PC-3 (cell line): ENCODE data around the gene PTPN3. TPM values are rescaled to one million over a fixed set of nuclear protein-coding genes. Genes with fewer than 3 reads are reported as not detected.

Source experiments
- ATAC-seq: fragments of 200-7000 bp; cut with Tn5 transposase; 2 replicates; pipeline ENCODE4 v1.9.1; 2020; ENCODE audit warnings: mild to moderate bottlenecking, moderate library complexity
- BruUV-seq: library from RNA; stranded (reverse); fragments of 400-500 nt; replicated peaks from 2 replicates; lab custom pipeline; 2021; lab: Mats Ljungman, UMichigan
- CTCF ChIA-PET: fragments of 300-600 bp; sonication (Branson Sonifier 250); formaldehyde crosslinking; loops from one replicate; lab custom pipeline; 2022; ENCODE audit warnings: antibody characterized with exemption; lab: Charles Lee
- POLR2A ChIA-PET: fragments of 300-600 bp; sonication (Branson Sonifier 250); formaldehyde crosslinking; loops from one replicate; lab custom pipeline; 2022; ENCODE audit warnings: antibody characterized with exemption; ENCODE audit not compliant: unreplicated experiment; lab: Charles Lee
- DNase-seq: peaks from one replicate; pipeline ENCODE4 v3.0.0-alpha.2; 2015
- H2AFZ ChIP-seq: fragments of 300-600 bp; sonication (generic); 2 replicates; pipeline ENCODE4 v1.6.0; 2016; ENCODE audit warnings: antibody characterized with exemption, low read length
- H3F3A ChIP-seq: fragments of 300-600 bp; sonication (generic); one replicate; pipeline ENCODE4 v1.6.0; 2017; ENCODE audit warnings: antibody characterized with exemption, low read length, control low read depth, mild to moderate bottlenecking; ENCODE audit not compliant: unreplicated experiment
- H3K27ac ChIP-seq: fragments of 300-600 bp; sonication (generic); 2 replicates; pipeline ENCODE4 v1.5.1; 2016; ENCODE audit warnings: mild to moderate bottlenecking, low read length
- H3K27me3 ChIP-seq: fragments of 300-600 bp; sonication (generic); 2 replicates; pipeline ENCODE4 v1.6.1; 2016; ENCODE audit warnings: low read length, mixed read lengths
- H3K36me3 ChIP-seq: fragments of 300-600 bp; sonication (generic); 2 replicates; pipeline ENCODE4 v1.6.1; 2016; ENCODE audit warnings: low read depth, mixed run types, low read length, mixed read lengths
- H3K4me1 ChIP-seq: fragments of 300-600 bp; sonication (generic); 2 replicates; pipeline ENCODE4 v1.5.1; 2016; ENCODE audit warnings: low read length; ENCODE audit not compliant: insufficient read depth
- H3K4me2 ChIP-seq: fragments of 300-600 bp; sonication (generic); 2 replicates; pipeline ENCODE4 v1.6.0; 2016; ENCODE audit warnings: low read length
- H3K4me3 ChIP-seq: fragments of 300-600 bp; sonication (generic); 2 replicates; pipeline ENCODE4 v1.5.1; 2016; ENCODE audit warnings: mild to moderate bottlenecking, low read length, mixed read lengths
- H3K79me2 ChIP-seq: fragments of 300-600 bp; sonication (generic); 2 replicates; pipeline ENCODE4 v1.6.1; 2017; ENCODE audit warnings: low read length, mixed read lengths
- H3K9ac ChIP-seq: fragments of 300-600 bp; sonication (generic); 2 replicates; pipeline ENCODE4 v1.6.0; 2016; ENCODE audit warnings: mild to moderate bottlenecking, low read length
- H3K9me2 ChIP-seq: fragments of 300-600 bp; sonication (generic); replicated peaks from 2 replicates; pipeline ENCODE4 v1.6.1; 2016; ENCODE audit warnings: mixed run types, low read length, mixed read lengths
- H3K9me3 ChIP-seq: fragments of 300-600 bp; sonication (generic); 2 replicates; pipeline ENCODE4 v1.6.1; 2016; ENCODE audit warnings: low read length, mixed read lengths
- H4K20me1 ChIP-seq: fragments of 300-600 bp; sonication (generic); 2 replicates; pipeline ENCODE4 v1.6.1; 2016; ENCODE audit warnings: low read length, mixed read lengths
- EZH2 ChIP-seq: fragments of 300-600 bp; sonication (generic); IDR thresholded peaks from one replicate; pipeline ENCODE4 v1.6.1; 2017; ENCODE audit warnings: antibody characterized with exemption, mild to moderate bottlenecking, low read length; ENCODE audit not compliant: unreplicated experiment
- EZH2phosphoT487 ChIP-seq: fragments of 300-600 bp; sonication (generic); IDR thresholded peaks from 2 replicates; pipeline ENCODE4 v1.6.1; 2018; ENCODE audit warnings: mild to moderate bottlenecking, antibody characterized with exemption, low read length, borderline replicate concordance
- intact Hi-C: fragments of 100-400 bp; cut with micrococcal nuclease; formaldehyde crosslinking; loops from 2 replicates; pipeline ENCODE4 v1.9.0; 2023
- total RNA-seq: library from RNA; depleted of rRNA; stranded (reverse); fragments of >200 nt; gene quantifications from 2 replicates; pipeline ENCODE4 v1.2.3, GENCODE V29; 2014
- TF ChIP-seq, protein P1 (sequence below): fragments of 300-600 bp; sonication (generic); conservative IDR thresholded peaks from 2 replicates; pipeline ENCODE4 v1.5.1; 2017; ENCODE audit warnings: antibody characterized with exemption, low read depth, mild to moderate bottlenecking, low read length

Gene PTPN3
- total RNA-seq, 1 experiment from 2014 or later: 8.4 TPM

DNA sequence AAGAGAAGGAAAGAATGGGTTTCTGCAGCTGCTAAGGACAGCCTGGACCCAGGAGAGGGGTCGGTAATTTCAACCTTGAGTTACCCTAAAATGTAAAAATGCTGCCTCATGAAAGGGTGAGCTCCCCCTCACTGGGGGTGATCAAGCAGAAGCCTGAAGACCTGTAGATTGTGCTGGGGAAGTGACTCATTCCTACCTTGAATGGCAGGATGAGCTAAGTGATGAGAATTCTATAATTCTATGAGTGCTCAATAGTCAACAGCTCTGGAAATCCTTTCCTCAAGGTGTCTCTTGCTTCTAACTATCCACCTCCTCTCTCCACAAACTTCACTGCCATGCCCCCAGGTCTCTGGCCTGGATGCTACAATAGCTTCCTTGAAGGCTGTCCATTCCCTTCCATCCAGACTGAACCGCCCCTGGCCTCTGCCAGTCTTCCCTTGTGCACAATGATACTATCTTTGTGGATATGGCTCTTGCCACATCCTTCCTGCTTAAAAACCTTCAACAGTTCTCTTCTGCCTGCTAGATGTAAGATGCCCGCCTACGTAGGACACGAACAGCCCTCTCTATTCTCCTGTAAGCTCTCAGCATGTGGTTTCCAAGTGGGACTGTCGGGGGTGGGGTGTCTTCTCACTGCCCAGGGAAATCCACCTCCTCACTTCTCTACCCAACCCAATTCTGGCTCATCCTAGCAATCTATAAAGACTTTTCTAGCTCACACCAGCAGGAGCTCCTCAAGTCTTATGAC lies 50.6 kb downstream of the PTPN3 start:
- DNase-seq (no peak), ATAC-seq (no peak)
- Histone ChIP-seq H3K9me2 (no peaks in the 10 kb centered on the region), H3K4me3 (no peak overlapping the region), H3K27ac (no peak overlapping the region), H2AFZ (no peak overlapping the region), H3K9me3 (no peaks in the 10 kb centered on the region), H3K27me3 (no peaks in the 10 kb centered on the region), H3K79me2 (no peaks in the 10 kb centered on the region), H3F3A (no peaks in the 10 kb centered on the region), H3K36me3 (no peaks in the 10 kb centered on the region), H3K9ac (no peak overlapping the region), H3K4me1 (0 out of 2 replicates have a peak, but pooled peaks cover 6% of the 10 kb centered on the region), H3K4me2 (no peak overlapping the region), H4K20me1 (no peaks in the 10 kb centered on the region)
- POLR2A ChIA-PET: no interaction called here
- TF ChIP-seq, protein P1, sequence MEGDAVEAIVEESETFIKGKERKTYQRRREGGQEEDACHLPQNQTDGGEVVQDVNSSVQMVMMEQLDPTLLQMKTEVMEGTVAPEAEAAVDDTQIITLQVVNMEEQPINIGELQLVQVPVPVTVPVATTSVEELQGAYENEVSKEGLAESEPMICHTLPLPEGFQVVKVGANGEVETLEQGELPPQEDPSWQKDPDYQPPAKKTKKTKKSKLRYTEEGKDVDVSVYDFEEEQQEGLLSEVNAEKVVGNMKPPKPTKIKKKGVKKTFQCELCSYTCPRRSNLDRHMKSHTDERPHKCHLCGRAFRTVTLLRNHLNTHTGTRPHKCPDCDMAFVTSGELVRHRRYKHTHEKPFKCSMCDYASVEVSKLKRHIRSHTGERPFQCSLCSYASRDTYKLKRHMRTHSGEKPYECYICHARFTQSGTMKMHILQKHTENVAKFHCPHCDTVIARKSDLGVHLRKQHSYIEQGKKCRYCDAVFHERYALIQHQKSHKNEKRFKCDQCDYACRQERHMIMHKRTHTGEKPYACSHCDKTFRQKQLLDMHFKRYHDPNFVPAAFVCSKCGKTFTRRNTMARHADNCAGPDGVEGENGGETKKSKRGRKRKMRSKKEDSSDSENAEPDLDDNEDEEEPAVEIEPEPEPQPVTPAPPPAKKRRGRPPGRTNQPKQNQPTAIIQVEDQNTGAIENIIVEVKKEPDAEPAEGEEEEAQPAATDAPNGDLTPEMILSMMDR: no peak
- no peak for TF ChIP-seq EZH2
- intact Hi-C loops: no loop called here
- no TSS peak for BruUV-seq
- CTCF ChIA-PET: no interaction called here

DNA sequence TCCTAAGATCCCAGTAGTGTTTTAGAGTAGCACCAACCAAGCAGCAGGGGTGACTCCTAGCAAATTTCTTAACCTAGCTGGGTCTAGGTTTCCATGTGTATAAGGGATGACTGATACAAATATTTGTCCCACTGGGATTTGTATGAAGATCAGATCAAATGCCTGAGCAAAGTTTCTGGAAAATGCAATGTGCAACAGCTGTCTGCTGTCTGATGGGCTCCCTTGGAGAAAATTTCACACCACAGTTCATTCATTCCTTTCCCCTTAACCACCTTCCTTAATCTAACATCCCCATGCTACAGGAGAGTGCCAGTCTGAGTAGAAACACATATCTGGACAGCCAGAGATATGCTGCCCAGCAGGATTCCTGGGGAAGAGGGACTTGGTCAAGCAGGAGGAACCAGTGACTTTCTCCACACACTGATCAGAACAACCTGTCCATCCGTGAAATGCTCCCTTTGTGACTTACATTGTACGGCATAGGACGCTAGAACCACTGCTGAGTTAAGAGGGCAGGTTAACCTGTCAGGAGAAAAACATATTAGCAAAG lies 53.3 kb downstream of the PTPN3 start:
- intact Hi-C loops: no loop called here
- Histone ChIP-seq H3K9ac (no peak overlapping the region), H3K27ac (no peak overlapping the region), H3K9me2 (no peaks in the 10 kb centered on the region), H3K4me2 (no peak overlapping the region), H2AFZ (no peak overlapping the region), H3K79me2 (no peaks in the 10 kb centered on the region), H3K36me3 (no peaks in the 10 kb centered on the region), H3F3A (no peaks in the 10 kb centered on the region), H3K4me1 (peaks cover 6% of the 10 kb centered on the region; the same call in 1 of the 2 replicates), H3K27me3 (no peaks in the 10 kb centered on the region), H4K20me1 (no peaks in the 10 kb centered on the region), H3K9me3 (no peaks in the 10 kb centered on the region), H3K4me3 (no peak overlapping the region)
- BruUV-seq: no TSS peak
- CTCF ChIA-PET: no interaction called here
- POLR2A ChIA-PET: no interaction called here
- no peak for ATAC-seq
- DNase-seq: no peak
- TF ChIP-seq, protein P1: no peak
- no peak for TF ChIP-seq EZH2phosphoT487
- TF ChIP-seq EZH2: no peak

DNA sequence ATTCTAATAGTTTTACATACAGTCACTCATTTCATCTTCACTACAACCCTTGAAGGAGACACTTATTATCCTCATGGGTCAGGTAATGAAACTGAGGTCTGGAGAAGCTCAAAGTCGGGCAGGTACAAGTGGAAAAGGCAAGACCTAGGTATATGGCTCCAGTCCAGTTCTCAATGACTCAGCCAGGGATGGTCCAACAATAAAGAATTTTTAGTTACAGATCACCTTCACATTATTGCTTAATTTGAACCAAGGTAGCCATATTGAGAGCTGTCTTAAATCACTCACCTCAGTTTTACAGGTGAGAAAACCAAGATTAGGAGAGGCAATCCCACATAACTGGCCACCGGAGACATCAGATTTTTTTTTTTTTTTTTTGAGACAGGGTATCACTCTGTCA lies 55.4 kb downstream of the PTPN3 start:
- no peaks in the 10 kb centered on the region for H3K36me3 ChIP-seq
- no peaks in the 10 kb centered on the region for H3K9me2 ChIP-seq
- TF ChIP-seq EZH2phosphoT487 (no peak), EZH2 (no peak)
- TF ChIP-seq, protein P1: no peak
- H3F3A ChIP-seq: no peaks in the 10 kb centered on the region
- H3K27me3 ChIP-seq: no peaks in the 10 kb centered on the region
- H3K4me3 ChIP-seq: no peak overlapping the region
- ATAC-seq: no peak
- no peaks in the 10 kb centered on the region for H3K79me2 ChIP-seq
- H2AFZ ChIP-seq: no peak overlapping the region
- POLR2A ChIA-PET: no interaction called here
- intact Hi-C loops: no loop called here
- H4K20me1 ChIP-seq: no peaks in the 10 kb centered on the region
- CTCF ChIA-PET: no interaction called here
- H3K4me2 ChIP-seq: no peak overlapping the region
- no peaks in the 10 kb centered on the region for H3K9me3 ChIP-seq
- H3K9ac ChIP-seq: no peak overlapping the region
- BruUV-seq: no TSS peak
- H3K4me1 ChIP-seq: peaks cover 6% of the 10 kb centered on the region; the same call in 1 of the 2 replicates
- DNase-seq: peak; percentile 36
- no peak overlapping the region for H3K27ac ChIP-seq
